ENCODE measurements around the gene ZNF84.

The ZNF84 gene

GRCh38 chr12:133037207-133038005, at the start of gene ZNF84:
Gene ZNF84 (plus strand): TSS chr12:133037509. CDS start chr12:133041468, 3,959 bp downstream.
- peak; percentile 88 for DNase-seq (ENCODE audit: low read depth)

- DNase-seq (ENCODE audit: low read depth) = no peak
Observed at GRCh38 chr12:132998741-132999140, 38.6 kb upstream of the ZNF84 start.

- peak; percentile 0 for DNase-seq (ENCODE audit: low read depth)
Observed at GRCh38 chr12:133010657-133011297, 26.5 kb upstream of the ZNF84 start.

- no peak for DNase-seq (ENCODE audit: low read depth)
Observed at GRCh38 chr12:133023566-133023965, 13.7 kb upstream of the ZNF84 start.

GRCh38 chr12:133026996-133027395, 10.3 kb upstream of the ZNF84 start:
- no peak for DNase-seq (ENCODE audit: low read depth)

GRCh38 chr12:133038118-133038709, 905 bp downstream of the ZNF84 start:
- DNase-seq (ENCODE audit: low read depth) = no peak

GRCh38 chr12:133046698-133047097, 9.4 kb downstream of the ZNF84 start:
- no peak for DNase-seq (ENCODE audit: low read depth)

GRCh38 chr12:133057446-133057845, 20.1 kb downstream of the ZNF84 start:
- no peak for DNase-seq (ENCODE audit: low read depth)

GRCh38 chr12:133058203-133059113, 21.1 kb downstream of the ZNF84 start:
- no peak for DNase-seq (ENCODE audit: low read depth)

- no peak for DNase-seq (ENCODE audit: low read depth)
Observed at GRCh38 chr12:133061954-133062353, 24.6 kb downstream of the ZNF84 start.

GRCh38 chr12:133063556-133063955, 26.2 kb downstream of the ZNF84 start:
- no peak for DNase-seq (ENCODE audit: low read depth)

GRCh38 chr12:133073836-133074235, 36.5 kb downstream of the ZNF84 start:
- no peak for DNase-seq (ENCODE audit: low read depth)

GRCh38 chr12:133080026-133080367, 42.7 kb downstream of the ZNF84 start:
- peak; percentile 97 for DNase-seq (ENCODE audit: low read depth)

GRCh38 chr12:133080368-133081158, 43.3 kb downstream of the ZNF84 start, which contains the start of gene ZNF140:
Gene ZNF140 (plus strand): TSS chr12:133080923. CDS start chr12:133081321, 398 bp downstream.
- DNase-seq (ENCODE audit: low read depth) = peak; percentile 81

GRCh38 chr12:133081159-133081780, 44.0 kb downstream of the ZNF84 start:
- DNase-seq (ENCODE audit: low read depth) = no peak

- no peak for DNase-seq (ENCODE audit: low read depth)
Observed at GRCh38 chr12:133083345-133083744, 46.0 kb downstream of the ZNF84 start.

- DNase-seq (ENCODE audit: low read depth) = no peak
Observed at GRCh38 chr12:133105620-133106019, 68.3 kb downstream of the ZNF84 start.

GRCh38 chr12:133106253-133106652, 68.9 kb downstream of the ZNF84 start:
- no peak for DNase-seq (ENCODE audit: low read depth)

GRCh38 chr12:133107121-133107520, 69.8 kb downstream of the ZNF84 start:
- DNase-seq (ENCODE audit: low read depth) = no peak

GRCh38 chr12:133108150-133108549, 70.8 kb downstream of the ZNF84 start:
- DNase-seq (ENCODE audit: low read depth) = no peak

Data from GM04503 (cell line).